GM19023 (cell line): Measurements from ENCODE around the gene NEIL3.

ENCODE experiments used
- ATAC-seq: cut with Tn5 transposase; IDR thresholded peaks from one replicate; pipeline ENCODE4 v1.9.1; 2021; ENCODE audit warnings: mild to moderate bottlenecking, moderate library complexity; ENCODE audit not compliant: unreplicated experiment

Gene NEIL3, protein sequence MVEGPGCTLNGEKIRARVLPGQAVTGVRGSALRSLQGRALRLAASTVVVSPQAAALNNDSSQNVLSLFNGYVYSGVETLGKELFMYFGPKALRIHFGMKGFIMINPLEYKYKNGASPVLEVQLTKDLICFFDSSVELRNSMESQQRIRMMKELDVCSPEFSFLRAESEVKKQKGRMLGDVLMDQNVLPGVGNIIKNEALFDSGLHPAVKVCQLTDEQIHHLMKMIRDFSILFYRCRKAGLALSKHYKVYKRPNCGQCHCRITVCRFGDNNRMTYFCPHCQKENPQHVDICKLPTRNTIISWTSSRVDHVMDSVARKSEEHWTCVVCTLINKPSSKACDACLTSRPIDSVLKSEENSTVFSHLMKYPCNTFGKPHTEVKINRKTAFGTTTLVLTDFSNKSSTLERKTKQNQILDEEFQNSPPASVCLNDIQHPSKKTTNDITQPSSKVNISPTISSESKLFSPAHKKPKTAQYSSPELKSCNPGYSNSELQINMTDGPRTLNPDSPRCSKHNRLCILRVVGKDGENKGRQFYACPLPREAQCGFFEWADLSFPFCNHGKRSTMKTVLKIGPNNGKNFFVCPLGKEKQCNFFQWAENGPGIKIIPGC

GRCh38 chr4:177309522-177310371 lies at the start of gene NEIL3:
Gene NEIL3, plus strand, starts transcription at chr4:177309874. Its CDS starts 80 bp downstream, at chr4:177309954.
- peak; percentile 88 for ATAC-seq

DNA sequence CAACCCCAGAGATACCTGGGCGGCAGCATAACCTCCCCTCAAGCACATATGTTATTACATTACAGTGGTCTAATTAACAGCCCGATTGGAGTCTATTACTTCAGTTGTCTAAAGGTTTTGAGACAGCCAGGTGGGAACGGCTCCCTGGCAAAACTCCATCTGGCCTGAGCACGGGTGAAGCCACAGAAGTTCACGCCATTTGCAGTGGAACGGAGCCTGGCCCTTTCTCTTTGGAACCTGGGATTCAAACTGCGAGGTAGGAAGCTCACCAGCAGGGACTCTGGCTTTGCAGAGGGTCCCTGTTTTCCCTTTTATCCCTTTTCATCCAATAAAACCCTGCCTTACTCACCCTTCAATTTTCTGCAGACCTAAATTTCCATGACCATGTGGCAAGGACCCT lies 45.9 kb upstream of the NEIL3 start:
- ATAC-seq: no peak

GRCh38 chr4:177264788-177265422 lies 44.8 kb upstream of the NEIL3 start:
- ATAC-seq: no peak

DNA sequence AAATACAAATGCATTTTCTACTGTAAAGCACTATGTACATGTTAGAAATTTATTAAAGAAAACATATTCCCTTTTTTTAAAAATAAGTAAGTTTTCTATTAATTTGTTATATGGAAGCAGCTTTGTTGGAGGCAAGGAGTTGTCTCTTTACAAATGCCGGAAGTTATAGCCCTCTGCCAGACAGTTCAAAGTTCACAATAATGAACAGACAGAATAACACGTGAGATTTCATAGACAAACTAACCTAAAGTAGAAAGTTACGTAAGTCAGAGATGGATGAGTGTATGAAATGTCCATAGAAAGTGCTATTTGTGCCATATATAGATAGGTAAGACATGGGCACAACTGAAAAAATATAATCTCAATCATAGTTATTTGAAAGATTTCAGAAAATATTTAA lies 43.9 kb upstream of the NEIL3 start:
- no peak for ATAC-seq

DNA sequence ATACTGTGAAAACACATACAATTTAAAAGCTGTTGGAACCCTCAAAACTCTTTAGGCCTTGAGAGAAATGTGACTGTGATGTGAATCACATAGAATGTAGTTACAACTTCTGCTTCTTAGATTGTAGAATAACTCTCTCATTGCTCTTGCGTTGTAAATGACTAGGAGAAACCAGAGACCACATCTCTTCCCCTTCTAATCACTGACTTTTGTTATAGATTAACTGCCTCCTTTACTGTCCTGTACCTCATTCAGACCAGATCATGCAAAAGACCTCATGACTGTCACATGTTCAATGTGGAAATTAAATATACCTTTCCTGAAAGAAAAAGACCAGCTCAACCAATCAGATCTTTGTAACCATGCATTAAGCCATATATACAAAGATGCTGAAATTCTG lies 43.2 kb upstream of the NEIL3 start:
- ATAC-seq: no peak

- no peak for ATAC-seq
Measured at GRCh38 chr4:177267911-177268310, 41.8 kb upstream of the NEIL3 start.

GRCh38 chr4:177271091-177271490 lies 38.6 kb upstream of the NEIL3 start:
- no peak for ATAC-seq

DNA sequence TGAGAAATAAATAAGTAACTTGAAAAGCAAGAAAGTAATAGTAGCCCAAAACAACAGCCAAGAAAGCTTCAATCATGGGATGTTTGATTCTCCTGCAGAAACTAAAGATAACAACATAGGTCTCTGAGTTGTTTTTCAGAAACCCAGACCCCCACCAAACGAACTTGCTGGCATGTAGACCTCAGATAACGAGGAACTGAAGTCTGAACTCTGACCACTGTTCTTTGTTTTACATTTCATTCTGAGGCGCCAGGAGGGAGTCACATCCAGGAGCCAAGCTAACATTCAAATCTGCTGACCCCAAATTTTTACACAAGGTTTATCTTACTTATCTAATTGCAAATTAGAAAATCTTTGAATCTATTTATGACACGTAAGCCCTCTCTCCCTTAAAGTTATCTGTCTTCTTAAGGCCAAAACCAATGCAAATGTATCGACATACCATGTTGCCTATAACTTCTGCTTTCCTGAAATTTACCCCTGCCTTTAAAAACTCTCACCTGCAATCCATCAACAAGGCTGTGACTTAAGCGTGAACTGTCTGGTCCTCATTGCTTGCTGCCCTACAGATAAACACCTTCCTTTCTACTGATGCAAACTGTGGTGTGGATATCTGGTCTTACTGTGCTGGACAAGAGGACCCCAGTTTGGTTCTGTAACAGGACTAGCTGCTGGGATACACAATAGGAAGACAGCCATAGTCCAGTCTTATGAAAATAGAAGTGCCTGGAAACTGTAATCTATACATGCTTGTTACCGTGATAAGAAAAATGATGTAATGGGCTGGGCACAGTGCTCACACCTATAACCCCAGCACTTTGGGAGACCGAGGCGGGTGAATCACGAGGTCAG lies 37.5 kb upstream of the NEIL3 start:
- no peak for ATAC-seq

DNA sequence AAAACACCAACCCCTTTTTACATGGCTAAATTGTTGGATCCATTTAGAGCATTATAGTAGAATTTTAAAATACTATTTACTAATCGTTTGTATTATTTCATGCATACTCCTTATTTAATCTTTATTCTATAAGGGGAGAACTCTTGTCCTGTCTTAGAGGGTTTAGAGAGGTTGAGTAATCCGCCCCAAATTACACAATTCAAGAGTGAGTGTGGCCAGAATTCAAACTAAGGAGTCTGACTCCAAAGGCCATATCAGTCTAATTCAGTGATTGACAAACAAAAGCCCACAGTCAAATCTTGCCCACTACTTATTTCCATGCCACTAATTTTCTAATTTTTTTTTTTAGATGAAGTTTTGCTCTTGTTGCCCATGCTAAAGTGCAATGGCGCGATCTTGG lies 33.7 kb upstream of the NEIL3 start:
- ATAC-seq: no peak

- no peak for ATAC-seq
Measured at GRCh38 chr4:177281351-177281909, 28.2 kb upstream of the NEIL3 start.

- no peak for ATAC-seq
Measured at GRCh38 chr4:177282284-177282835, 27.3 kb upstream of the NEIL3 start.

GRCh38 chr4:177283167-177283566 lies 26.5 kb upstream of the NEIL3 start:
- ATAC-seq: no peak

DNA sequence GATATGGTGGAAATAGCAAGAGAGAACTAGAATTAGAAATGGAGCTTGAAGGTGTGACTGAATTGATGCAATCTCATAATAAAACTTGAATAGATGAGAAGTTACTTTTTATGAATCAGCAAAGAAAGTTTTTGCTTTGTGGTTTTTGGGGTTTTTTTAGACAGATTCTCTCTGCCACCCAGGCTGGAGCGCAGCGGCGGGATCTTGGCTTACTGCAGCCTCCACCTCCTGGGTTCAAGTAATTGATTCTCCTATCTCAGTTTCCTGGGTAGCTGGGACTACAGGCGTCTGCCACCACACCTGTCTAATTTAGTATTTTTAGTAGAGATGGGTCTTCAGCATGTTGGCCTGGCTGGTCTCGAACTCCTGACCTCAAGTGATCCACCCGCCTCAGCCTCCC lies 23.7 kb upstream of the NEIL3 start:
- no peak for ATAC-seq

DNA sequence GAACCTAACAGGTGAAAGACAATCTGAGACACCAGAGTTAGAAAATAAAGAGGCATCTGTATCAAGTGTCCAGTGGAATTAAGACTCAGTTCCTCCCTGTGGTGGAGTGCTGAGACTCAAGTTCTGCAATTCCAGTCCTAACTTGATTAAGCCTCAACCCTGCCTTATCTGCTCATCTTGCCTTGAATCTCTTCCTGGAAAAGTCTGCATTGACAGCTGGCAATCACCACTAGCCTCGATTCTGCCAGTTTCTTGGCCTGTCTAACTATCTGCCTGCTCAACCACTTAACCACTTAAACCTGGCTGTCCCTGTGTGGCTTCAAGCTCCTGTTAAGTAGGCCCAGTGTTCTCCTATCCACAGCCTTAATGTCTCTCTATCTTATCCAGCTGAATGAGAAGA lies 22.4 kb upstream of the NEIL3 start:
- no peak for ATAC-seq

DNA sequence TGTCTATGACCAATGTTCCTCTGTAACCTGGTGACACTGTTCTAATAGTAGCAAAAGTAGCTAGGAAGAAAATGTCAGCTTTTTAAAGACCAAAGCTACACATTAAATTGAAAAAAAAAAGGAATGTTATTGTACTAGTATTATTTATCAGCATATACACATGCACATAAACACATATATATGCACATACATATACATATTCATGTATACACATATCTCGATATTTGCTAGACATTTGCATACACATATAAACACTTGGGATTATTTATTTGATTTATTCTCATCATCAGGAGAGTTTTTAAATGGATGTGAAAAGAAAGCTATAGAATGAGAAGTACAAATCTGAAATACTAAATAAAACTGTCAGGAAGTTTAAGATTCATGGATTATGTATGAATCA lies 21.3 kb upstream of the NEIL3 start:
- no peak for ATAC-seq

GRCh38 chr4:177290780-177291179 lies 18.9 kb upstream of the NEIL3 start:
- ATAC-seq: no peak

DNA sequence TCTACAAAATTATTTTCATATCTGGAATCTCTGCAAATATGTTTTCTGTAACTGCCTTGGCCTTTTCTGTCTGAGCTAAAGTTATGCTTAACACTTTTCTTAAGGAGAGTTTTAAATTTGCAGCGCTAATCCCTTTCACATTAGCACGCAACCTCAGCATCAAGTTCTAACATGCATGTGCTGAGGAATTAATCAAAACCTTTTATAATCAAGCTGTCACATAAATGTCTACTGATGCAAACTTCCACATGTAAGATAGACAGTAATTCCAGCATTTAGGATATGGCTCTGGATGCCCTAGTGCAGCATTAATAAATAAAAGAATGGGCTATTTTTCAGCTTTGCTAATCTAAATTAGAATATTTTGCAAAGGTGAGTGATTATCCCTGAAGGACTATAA lies 17.5 kb upstream of the NEIL3 start:
- ATAC-seq: no peak

GRCh38 chr4:177293208-177294033 lies 16.3 kb upstream of the NEIL3 start:
- ATAC-seq: no peak
